ENCODE measurements around the gene SH3PXD2A.

The SH3PXD2A gene

GRCh38 chr10:103876155-103876554 is 20.8 kb upstream of the SH3PXD2A start:
- DNase-seq (ENCODE audit: low read depth in 2 of 2): no peak

- DNase-seq (ENCODE audit: low read depth in 2 of 2): no peak
Measured at GRCh38 chr10:103874730-103875129, 19.4 kb upstream of the SH3PXD2A start.

- DNase-seq (ENCODE audit: low read depth in 2 of 2): no peak
Measured at GRCh38 chr10:103872137-103872931, 17.0 kb upstream of the SH3PXD2A start.

- DNase-seq (ENCODE audit: low read depth in 2 of 2): no peak
Measured at GRCh38 chr10:103871006-103871405, 15.6 kb upstream of the SH3PXD2A start.

- DNase-seq (ENCODE audit: low read depth in 2 of 2): no peak
Measured at GRCh38 chr10:103870516-103870915, 15.1 kb upstream of the SH3PXD2A start.

- no peak for DNase-seq (ENCODE audit: low read depth in 2 of 2)
Measured at GRCh38 chr10:103869336-103869735, 14.0 kb upstream of the SH3PXD2A start.

- DNase-seq (ENCODE audit: low read depth in 2 of 2): no peak
Measured at GRCh38 chr10:103868200-103868599, 12.8 kb upstream of the SH3PXD2A start.

GRCh38 chr10:103861505-103861904 is 6.1 kb upstream of the SH3PXD2A start:
- no peak for DNase-seq (ENCODE audit: low read depth in 2 of 2)

- peak in 1 of 2 donors; percentile 21 for DNase-seq (ENCODE audit: low read depth in 2 of 2)
Measured at GRCh38 chr10:103859161-103860086, 4.0 kb upstream of the SH3PXD2A start.

- no peak for DNase-seq (ENCODE audit: low read depth in 2 of 2)
Measured at GRCh38 chr10:103858360-103858759, 3.0 kb upstream of the SH3PXD2A start.

- DNase-seq (ENCODE audit: low read depth in 2 of 2): no peak
Measured at GRCh38 chr10:103856797-103857170, 1.4 kb upstream of the SH3PXD2A start.

GRCh38 chr10:103855852-103856796 is 748 bp upstream of the SH3PXD2A start:
- DNase-seq (ENCODE audit: low read depth in 2 of 2): no peak

GRCh38 chr10:103854686-103855391 is 537 bp downstream of the SH3PXD2A start:
- DNase-seq (ENCODE audit: low read depth in 2 of 2): no peak

GRCh38 chr10:103854265-103854685 is 1.1 kb downstream of the SH3PXD2A start:
- DNase-seq (ENCODE audit: low read depth in 2 of 2): no peak

- no peak for DNase-seq (ENCODE audit: low read depth in 2 of 2)
Measured at GRCh38 chr10:103853428-103854264, 1.7 kb downstream of the SH3PXD2A start.

GRCh38 chr10:103852856-103853255 is 2.5 kb downstream of the SH3PXD2A start:
- DNase-seq (ENCODE audit: low read depth in 2 of 2): no peak

- no peak for DNase-seq (ENCODE audit: low read depth in 2 of 2)
Measured at GRCh38 chr10:103852189-103852711, 3.1 kb downstream of the SH3PXD2A start.

GRCh38 chr10:103851261-103851660 is 4.1 kb downstream of the SH3PXD2A start:
- DNase-seq (ENCODE audit: low read depth in 2 of 2): no peak

- DNase-seq (ENCODE audit: low read depth in 2 of 2): no peak
Measured at GRCh38 chr10:103850572-103850895, 4.8 kb downstream of the SH3PXD2A start.
